Measurements from ENCODE around the gene GRIFIN.

The GRIFIN gene

DNA sequence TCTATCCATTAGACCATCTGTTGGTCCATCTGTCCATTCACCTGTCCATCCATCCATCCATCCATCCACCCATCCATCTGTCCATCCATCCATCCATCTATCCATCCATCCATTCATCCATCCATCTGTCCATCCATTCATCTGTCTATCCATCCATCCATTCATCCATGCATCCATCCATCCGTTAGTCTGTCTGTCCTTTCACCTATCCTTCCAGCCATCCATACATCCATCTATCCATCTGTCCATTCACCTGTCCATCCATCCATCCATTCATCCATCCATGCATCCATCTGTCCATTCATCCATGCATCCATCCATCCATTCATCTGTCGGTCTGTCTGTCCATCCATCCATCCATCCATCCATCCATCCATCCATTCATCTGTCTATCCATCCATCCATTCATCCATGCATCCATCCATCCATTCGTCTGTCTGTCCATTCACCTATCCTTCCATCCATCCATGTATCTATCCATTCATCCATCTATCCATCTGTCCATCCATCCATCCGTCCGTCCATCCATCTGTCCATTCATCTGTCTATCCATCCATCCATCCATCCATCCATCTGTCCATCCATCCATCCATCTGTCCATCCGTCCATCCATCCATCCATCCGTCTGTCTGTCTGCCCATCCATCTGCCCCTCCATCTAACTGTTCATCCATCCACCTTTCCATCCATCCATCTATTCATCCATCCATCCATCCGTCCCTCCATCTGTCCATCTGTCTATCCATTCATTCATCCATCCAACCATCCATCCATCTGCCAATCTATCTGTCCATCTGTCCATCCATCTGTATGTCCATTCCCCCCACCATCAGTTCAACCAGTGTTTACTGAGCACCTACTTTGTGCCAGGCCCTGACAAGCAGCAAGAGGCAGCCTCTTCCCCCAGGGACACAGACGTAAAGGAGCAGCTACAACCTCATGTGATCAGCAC lies 38.5 kb upstream of the GRIFIN start:
- Histone ChIP-seq H3K27ac (no peak overlapping the region), H3K4me3 (ENCODE audit: low read depth in 1 of 2, low read length in 1 of 2) (no peak overlapping the region), H3K36me3 (no peaks in the 10 kb centered on the region), H3K9me3 (no peaks in the 10 kb centered on the region), H3K4me1 (ENCODE audit: control insufficient read depth in 1 of 2, insufficient read depth in 1 of 2, low read depth in 1 of 2, low read length in 1 of 2) (peaks cover 31 to 38% of the 10 kb centered on the region in 2 experiments), H3K27me3 (peaks cover 41% of the 10 kb centered on the region)
- no peak for TF ChIP-seq CTCF (IDR thresholded peaks at IDR 0.05)

- no peak overlapping the region for H3K27ac ChIP-seq
- peaks cover 45% of the 10 kb centered on the region for H3K27me3 ChIP-seq
- no peaks in the 10 kb centered on the region for H3K9me3 ChIP-seq
- peaks cover 35 to 41% of the 10 kb centered on the region in 2 experiments for H3K4me1 ChIP-seq (ENCODE audit: control insufficient read depth in 1 of 2, insufficient read depth in 1 of 2, low read depth in 1 of 2, low read length in 1 of 2)
- TF ChIP-seq CTCF (IDR thresholded peaks at IDR 0.05) = no peak
- H3K4me3 ChIP-seq (ENCODE audit: low read depth in 1 of 2, low read length in 1 of 2) = no peak overlapping the region
- H3K36me3 ChIP-seq = no peaks in the 10 kb centered on the region
Observed at GRCh38 chr7:2513702-2514101, 37.5 kb upstream of the GRIFIN start.

DNA sequence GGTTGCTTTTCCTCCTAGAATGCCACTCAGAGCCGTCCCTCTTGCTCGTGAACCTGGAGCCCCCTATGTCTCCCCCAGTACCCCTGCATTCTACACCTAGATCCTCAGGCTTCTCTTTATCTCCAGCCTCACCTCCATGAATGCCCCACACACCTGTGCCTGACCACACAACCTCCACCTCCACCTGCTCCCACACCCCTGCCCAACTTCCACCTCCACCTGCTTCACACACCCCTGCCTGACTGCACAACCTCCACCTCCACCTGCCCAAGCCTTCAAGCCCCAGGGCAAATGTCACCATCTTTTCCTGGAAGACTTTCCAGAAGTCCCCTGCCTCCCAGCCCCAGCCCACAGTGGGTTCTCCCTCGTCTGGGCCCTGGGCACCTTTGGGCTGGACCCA lies 36.5 kb upstream of the GRIFIN start:
- no peak overlapping the region for H3K4me3 ChIP-seq (ENCODE audit: low read depth in 1 of 2, low read length in 1 of 2)
- peaks cover 35 to 45% of the 10 kb centered on the region in 2 experiments for H3K4me1 ChIP-seq (ENCODE audit: control insufficient read depth in 1 of 2, insufficient read depth in 1 of 2, low read depth in 1 of 2, low read length in 1 of 2)
- TF ChIP-seq CTCF (IDR thresholded peaks at IDR 0.05) = no peak
- peak overlapping the region; percentile 83 for H3K27ac ChIP-seq
- H3K9me3 ChIP-seq = no peaks in the 10 kb centered on the region
- H3K27me3 ChIP-seq = peaks cover 45% of the 10 kb centered on the region
- no peaks in the 10 kb centered on the region for H3K36me3 ChIP-seq

GRCh38 chr7:2512179-2512661 lies 36.0 kb upstream of the GRIFIN start:
- peak overlapping the region; percentile 83 for H3K27ac ChIP-seq
- H3K27me3 ChIP-seq = peaks cover 45% of the 10 kb centered on the region
- H3K9me3 ChIP-seq = no peaks in the 10 kb centered on the region
- peak overlapping the region in 1 of 2 experiments; percentile 68 for H3K4me3 ChIP-seq (ENCODE audit: low read depth in 1 of 2, low read length in 1 of 2)
- peaks cover 35 to 45% of the 10 kb centered on the region in 2 experiments for H3K4me1 ChIP-seq (ENCODE audit: control insufficient read depth in 1 of 2, insufficient read depth in 1 of 2, low read depth in 1 of 2, low read length in 1 of 2)
- no peaks in the 10 kb centered on the region for H3K36me3 ChIP-seq
- TF ChIP-seq CTCF (IDR thresholded peaks at IDR 0.05) = no peak

GRCh38 chr7:2511769-2512168 lies 35.6 kb upstream of the GRIFIN start:
- H3K27me3 ChIP-seq = peaks cover 45% of the 10 kb centered on the region
- H3K4me3 ChIP-seq (ENCODE audit: low read depth in 1 of 2, low read length in 1 of 2) = peak overlapping the region; percentile 55 to 68
- peaks cover 35 to 45% of the 10 kb centered on the region in 2 experiments for H3K4me1 ChIP-seq (ENCODE audit: control insufficient read depth in 1 of 2, insufficient read depth in 1 of 2, low read depth in 1 of 2, low read length in 1 of 2)
- no peaks in the 10 kb centered on the region for H3K9me3 ChIP-seq
- peak overlapping the region; percentile 83 for H3K27ac ChIP-seq
- no peaks in the 10 kb centered on the region for H3K36me3 ChIP-seq
- TF ChIP-seq CTCF (IDR thresholded peaks at IDR 0.05) = no peak

All from neutrophil (primary cell).